CD4-positive, alpha-beta T cell treated with Interleukin-1 beta for 1 hour (primary cell): ENCODE data around the gene TPD52L2.

Source experiments
- DNase-seq, 2 donors: peaks; one replicate each; pipeline ENCODE4 v3.0.0-alpha.2; 2020 to 2022

Gene TPD52L2

DNA sequence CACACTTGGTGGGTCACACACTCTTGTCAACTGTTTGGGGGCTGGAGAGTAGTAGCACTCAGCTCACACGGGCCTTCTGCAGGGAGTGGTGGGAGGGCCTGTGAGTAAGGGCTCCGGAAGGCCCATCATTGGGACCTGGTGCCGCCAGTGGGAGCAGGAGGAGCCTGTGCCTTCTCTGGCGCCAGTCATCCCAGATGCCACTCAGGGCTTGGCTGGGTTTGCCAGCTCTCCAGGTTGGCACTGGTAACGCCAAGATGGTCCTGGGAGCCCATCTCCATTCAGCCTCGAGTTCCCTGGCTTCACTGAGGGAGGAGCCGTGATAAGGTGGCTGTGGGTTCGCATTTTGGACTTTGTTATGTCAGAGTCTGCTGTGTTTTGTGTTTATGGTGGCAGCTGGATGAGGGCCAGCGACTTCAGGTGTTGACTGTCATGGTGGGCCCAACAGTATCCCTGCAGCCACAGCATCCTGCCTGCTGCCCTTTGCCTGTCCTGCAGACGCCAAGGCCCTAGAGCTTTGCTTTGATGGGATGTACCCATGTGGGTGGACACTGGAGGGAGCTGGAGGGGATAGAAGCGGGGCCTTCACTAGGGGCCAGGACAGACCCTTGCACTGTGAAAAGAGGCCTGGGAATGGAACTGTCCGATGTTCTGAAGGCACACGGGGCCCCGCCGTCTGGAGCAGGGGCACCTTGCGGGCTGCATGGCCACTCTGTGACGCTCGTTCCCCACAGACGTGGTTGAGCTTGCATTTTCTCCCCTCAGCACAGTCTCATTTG lies 16.6 kb downstream of the TPD52L2 start:
- no peak for DNase-seq

DNA sequence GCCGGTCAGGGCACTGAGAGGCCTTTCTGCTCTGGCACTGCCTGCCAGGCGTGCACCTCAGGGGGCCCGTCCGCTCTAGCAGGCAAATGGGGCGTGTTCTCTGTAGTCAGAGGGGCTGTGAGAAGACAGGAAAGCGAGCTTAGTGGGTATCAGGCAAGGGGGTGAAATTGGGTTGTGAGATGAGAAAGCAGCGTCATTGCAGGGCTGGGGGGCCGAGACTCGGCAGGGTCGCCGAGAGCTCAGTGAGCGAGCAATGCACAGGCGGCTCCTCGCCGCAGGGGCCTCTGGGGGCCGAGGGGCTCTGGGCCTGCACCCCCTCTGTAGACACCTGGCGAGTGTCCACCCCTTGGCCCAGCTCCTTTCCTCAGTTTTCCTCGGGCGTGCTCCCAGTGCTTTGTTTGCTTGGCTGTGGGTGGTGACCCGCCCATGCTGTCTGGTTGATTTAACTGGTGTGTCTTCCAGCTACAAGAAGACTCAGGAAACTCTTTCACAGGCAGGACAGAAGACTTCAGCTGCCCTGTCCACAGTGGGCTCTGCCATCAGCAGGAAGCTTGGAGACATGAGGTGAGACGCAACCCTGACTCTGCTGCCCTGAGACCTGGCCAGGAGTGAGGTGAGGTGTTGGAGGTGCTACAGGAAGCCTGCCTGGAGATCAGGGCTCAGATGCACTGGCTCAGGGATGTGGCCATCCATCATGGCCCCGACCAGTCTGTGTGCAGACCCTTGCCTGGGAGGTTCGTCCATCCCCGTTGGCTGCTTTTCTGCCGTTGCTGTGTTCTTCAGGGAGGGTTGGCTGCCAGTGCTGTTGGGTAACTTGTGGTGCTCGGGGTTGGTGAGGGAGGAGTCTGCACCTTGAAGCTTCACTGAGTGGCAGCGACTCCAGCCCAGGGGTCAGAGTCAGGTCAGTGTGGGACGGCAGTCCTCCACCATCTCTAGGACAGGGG lies 17.5 kb downstream of the TPD52L2 start:
- no peak for DNase-seq

DNA sequence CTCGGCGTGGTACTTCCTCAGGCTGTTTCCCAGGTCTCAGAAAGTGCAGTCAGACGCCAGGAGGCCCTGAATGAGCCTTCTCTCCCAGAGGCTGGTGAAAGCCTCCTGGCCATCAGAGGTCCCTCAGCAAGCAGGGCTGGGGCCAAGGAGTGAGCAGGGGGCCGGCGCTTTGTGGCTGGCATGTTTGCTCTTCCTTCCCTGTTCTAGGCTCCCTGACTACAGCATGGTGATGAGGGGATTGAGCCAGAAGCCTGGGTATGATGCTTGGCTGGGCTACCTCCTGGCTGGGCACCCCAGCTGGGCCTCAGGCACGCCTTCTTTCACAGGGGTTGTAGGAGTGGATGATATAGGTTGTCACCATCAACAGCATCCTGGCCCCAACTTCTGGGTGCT lies 18.1 kb downstream of the TPD52L2 start:
- no peak for DNase-seq

GRCh38 chr20:63884506-63885263 lies 19.6 kb downstream of the TPD52L2 start:
- no peak for DNase-seq

- DNase-seq, result no peak
Measured at GRCh38 chr20:63885264-63886053, 20.4 kb downstream of the TPD52L2 start.

DNA sequence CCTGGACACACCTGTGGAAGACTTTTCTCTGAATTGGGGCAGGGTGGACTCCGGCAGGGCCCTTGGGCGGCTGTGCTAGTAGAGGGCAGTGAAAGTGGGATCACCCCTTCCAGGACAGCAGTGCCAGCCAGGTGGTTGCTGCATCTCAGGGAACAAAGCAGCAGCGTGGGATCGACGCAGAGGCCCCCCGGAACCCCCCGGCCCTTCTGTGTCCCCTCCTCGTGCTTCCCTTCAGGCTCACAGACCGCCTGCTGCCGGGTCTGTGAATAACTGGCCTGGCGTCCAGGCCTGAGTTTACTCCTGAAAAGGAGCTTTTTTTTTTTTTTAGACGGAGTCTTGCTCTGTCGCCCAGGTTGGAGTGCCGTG lies 21.0 kb downstream of the TPD52L2 start:
- DNase-seq, result no peak

DNA sequence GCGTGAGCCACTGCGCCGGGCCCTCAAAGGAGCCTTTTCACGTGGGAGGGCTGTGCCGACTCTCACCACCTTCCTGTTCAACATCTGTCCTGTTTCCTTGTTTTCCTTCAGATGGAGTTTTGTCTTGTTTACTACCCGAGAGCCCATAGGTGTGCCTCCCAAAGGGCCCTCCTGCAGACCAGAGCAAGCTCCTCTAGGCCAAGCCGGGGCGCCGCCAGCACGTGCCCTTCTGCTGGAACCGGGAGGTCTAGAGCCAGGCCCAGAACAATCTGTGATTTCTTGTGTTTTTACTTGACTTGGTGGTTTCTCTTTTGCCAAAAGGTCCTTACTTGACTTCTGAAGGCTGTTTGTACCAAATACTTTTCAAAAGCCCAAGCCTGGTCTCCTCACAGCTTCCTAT lies 21.9 kb downstream of the TPD52L2 start:
- DNase-seq, result no peak

GRCh38 chr20:63889241-63890200 lies 24.5 kb downstream of the TPD52L2 start:
- DNase-seq, result peak in 1 of 2 donors; percentile 9

DNA sequence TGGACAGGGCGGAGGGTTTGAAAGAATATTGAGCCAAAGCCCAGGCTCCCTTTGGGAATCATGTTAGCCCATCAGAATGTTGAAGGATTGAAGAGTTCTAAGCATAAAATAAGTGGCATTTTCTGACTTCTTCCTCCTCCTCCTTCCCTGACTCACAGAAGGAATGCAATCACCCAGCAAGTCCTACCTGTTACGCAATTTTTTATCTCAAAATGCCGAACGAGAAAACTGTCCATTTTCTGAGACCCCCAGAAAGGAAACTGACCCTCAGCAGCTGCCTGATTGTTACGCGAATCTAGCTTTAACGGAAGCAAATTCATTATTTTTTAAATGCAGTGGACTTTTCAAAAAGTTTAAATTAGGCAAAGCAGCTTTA lies 25.1 kb downstream of the TPD52L2 start:
- no peak for DNase-seq

- DNase-seq, result no peak
Measured at GRCh38 chr20:63890616-63891015, 25.5 kb downstream of the TPD52L2 start.

DNA sequence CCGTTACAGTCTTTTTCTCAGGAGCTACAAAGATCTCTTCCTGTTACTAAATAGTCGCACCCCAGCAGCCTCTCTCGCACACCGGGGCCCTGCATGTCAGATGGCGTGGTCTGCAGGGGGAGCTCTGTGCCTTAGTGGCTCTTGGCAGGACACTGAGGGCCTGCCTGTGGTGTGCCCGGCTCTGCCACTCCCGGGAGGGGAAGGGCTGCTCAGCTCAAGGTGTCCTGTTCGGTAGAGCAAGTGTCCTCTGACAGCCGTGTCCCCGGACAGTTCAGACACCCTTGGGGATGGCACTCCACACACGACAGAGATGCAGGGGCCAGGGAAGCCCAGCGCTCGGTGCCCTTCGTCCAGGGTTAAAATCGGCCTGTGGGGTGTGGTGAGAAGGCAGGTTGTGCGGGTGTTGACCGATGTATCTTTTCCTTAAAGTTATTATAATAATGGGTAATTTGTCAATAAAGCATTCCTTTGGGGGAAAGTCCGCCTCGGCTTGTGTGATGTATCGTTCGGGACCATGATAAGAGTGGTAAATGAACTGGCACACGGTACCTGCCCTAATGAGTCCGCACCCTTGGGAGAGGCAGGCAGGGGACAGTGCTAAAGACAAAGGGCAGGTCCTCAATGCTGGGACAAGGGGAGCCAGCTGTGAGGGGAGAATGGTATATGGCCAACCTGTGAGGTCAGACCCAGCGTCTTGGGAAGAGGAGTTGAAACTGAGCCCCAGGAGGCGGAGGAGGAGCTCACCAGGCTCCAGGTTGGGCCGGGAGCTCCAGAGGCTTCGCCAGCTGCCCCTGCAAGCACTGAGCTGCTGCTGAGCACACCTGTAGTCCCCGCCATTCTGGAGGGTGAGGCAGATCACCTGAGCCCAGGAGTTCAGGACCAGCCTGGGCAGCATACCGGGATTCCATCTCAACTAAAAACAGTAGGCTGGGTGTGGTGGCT lies 26.3 kb downstream of the TPD52L2 start:
- DNase-seq, result no peak

DNA sequence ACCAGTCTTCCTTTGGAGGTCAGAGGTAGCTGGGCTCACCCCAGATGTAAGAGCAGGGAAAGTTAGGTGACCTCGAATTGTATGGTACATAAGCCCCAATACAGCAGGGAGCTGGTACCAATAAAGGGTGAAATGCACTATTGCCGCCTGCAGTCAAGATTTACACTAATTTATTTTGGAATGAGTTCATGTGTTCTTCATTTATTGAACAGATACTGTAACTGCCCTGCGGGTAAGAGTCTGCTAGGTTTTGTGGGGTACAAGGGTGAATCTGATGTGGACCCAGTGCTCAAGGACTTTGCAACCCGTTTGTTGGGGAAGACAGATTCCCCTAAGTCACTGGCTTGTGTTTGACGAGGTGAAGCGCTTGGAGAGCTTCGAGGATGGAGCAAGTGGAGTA lies 27.3 kb downstream of the TPD52L2 start:
- no peak for DNase-seq

- no peak for DNase-seq
Measured at GRCh38 chr20:63893999-63894357, 28.9 kb downstream of the TPD52L2 start.

- DNase-seq, result peak; percentile 97 to 98
Measured at GRCh38 chr20:63894358-63895201, 29.5 kb downstream of the TPD52L2 start, which contains the start of gene DNAJC5. Gene DNAJC5 (plus strand): TSS chr20:63895126. CDS start chr20:63928346, 33,220 bp downstream.

DNA sequence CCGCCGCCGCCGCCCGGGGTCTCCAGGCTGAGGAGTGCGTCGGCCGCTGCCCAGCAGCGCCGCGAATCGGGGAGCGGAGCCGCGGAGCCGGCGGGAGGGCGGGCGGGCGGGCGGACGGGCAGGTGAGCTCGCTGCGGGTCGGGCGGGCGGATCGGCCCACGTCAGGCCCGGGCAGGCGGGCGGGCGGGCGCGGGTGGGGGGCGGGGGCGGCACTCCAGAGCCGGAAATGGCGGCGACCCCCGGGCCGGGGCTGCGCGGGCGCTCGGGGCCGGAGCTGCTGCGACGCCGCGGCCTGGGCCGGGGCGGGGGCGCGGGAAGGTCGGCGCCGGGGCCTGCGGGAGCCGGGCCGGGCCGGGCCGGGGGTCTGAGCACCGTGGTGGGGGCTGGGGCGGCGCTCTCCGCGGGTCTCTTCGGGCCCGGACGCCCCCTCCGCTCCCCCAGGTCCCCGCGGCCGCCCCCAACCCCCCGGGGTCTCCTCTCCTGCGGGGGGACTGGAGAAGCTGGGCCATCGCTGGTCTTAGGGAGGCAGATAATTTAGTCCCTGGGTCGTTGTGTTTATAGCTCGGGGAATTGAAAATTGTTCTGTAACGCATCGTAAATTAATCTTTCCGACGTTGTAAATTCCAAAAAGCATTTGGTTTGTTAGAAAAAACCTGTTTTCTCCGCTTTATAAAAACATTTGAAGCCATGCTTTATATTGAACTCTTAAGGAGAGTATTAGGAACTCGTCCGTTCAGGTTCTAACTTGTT lies 30.3 kb downstream of the TPD52L2 start:
- no peak for DNase-seq

GRCh38 chr20:63895952-63896263 lies 30.8 kb downstream of the TPD52L2 start:
- DNase-seq, result peak in 1 of 2 donors; percentile 54

- peak; percentile 43 to 60 for DNase-seq
Measured at GRCh38 chr20:63896264-63897105, 31.4 kb downstream of the TPD52L2 start.
